ENCODE results near the gene SFTPB. TPM values are rescaled to one million over a fixed set of nuclear protein-coding genes. Genes with fewer than 3 reads are reported as not detected.
"Not testable (repeated sequence)": the region's sequence is repeated elsewhere in the genome, so short reads cannot be mapped to it uniquely, and the experiment has no call there.

The SFTPB gene
- total RNA-seq, 1 donor from 2014 or later = not detected

DNA sequence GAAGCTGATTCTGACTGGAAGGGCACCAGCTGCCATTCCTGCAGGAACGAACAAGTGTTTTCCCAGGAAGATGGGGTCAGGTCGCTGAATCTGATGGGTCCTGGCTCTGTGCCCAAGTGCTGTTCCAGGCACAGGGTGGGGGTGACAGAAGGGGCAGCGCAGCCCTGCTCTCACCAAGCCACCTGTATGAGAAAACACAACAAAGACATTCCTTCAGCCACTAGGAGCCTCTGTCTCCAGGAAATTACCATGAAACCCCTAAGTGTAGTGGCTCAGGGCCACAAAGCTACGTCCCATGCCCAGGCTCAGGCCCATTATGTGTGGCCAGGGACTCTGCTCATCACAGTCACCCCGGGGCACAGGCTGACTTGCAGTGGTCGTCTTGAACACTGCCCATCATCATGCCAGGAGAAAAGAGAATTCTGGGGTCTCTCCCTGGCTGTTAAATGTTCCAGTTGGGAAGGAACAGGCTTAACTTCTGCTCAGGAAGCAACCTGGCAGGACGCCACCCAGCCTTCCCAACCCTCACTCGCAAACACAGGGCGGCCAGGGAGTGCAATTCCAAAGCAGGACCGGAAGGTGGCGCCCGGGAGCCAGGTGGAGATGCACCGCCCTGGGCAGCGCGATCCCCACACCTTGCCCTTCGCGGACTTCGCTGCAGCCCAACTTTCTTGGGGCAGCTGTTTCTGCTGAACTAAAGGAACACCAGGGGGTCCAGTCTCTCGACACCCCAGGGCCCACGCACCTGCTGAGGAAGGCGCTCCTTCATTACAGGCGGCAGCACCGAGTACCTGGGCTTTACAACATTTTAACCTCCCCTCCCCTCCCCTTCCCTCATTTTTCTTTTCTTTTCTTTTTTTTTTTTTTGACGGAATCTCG is 11.0 kb upstream of the SFTPB start:
- no peak overlapping the region for H3K27ac Mint-ChIP-seq
- H3K36me3 Mint-ChIP-seq (ENCODE audit: low read depth) = no peaks in the 10 kb centered on the region
- no peaks in the 10 kb centered on the region for H3K27me3 Mint-ChIP-seq
- no peaks in the 10 kb centered on the region for H3K9me3 Mint-ChIP-seq
- peaks cover 24% of the 10 kb centered on the region for H3K4me1 Mint-ChIP-seq
- H3K4me3 Mint-ChIP-seq = peak overlapping the region; percentile 18
- intact Hi-C loops (cut with micrococcal nuclease) = loop anchor here (1.0 to 5.0 kb wide), 2 partner anchors 28 to 133 kb away; no protein-coding TSS in a partner anchor
- peak; percentile 95 for DNase-seq

DNA sequence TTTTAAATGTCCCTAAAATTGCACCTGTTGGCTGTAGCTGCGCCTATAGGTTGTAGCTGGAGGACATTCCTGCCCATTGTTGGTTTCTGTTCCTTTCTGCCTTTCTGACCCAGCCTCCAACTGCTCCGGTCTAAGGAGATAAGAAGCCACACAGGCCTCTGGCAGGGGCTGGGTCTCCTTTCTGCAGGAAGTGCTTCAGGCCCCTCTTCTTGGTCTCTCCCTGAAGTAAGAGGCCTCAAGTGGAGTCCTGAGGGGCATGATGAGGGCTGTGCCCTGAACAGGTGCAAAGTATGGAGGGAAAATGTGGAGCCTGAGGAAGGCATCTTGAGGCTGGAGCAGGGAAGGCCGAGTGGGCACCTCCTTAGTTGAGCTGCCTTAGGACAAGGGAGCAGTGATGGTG is 10.4 kb upstream of the SFTPB start:
- intact Hi-C loops (cut with micrococcal nuclease) = loop anchor here (5.0 kb wide), 1 partner anchor 134 kb away; no protein-coding TSS in a partner anchor

DNA sequence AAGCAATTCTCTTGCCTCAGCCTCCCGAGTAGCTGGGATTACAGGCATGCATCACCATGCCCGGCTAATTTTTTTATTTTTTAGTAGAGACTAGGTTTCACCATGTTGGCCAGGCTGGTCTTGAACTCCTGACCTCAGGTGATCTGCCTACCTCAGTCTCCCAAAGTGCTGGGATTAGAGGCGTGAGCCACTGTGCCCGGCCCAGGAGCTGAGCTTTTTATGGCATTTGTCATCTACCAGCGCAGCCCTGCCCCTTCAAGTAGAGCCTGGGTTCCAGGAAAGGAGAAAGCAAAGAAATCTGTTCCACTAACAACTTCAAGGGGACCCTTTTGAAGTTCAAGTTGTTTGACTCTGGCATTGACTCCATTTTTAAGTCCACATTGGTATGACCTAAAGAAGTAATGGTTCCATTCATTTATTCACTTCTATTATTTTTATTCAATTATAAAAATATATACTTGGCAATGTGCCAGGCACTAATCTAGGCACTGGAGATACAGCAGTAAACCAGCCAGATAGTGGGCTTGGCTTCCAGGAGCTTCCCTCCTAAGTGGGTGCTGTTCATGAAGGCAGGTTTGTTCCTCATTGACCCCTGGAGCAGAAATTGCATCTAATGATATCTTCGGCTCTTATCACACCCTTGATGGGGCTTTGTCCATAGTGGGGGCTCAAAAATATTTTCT is 8.0 kb upstream of the SFTPB start:
- intact Hi-C loops (cut with micrococcal nuclease) = loop anchor here (5.0 kb wide), 1 partner anchor 136 kb away; no protein-coding TSS in a partner anchor
- no peaks in the 10 kb centered on the region for H3K9me3 Mint-ChIP-seq
- H3K4me3 Mint-ChIP-seq = no peak overlapping the region
- no peak overlapping the region for H3K27ac Mint-ChIP-seq
- peaks cover 4% of the 10 kb centered on the region for H3K27me3 Mint-ChIP-seq
- peaks cover 14% of the 10 kb centered on the region for H3K4me1 Mint-ChIP-seq
- H3K36me3 Mint-ChIP-seq (ENCODE audit: low read depth) = no peaks in the 10 kb centered on the region
- DNase-seq = no peak

More for the DNA sequence above, 10.4 kb upstream of the SFTPB start:
- peaks cover 21% of the 10 kb centered on the region for H3K4me1 Mint-ChIP-seq
- H3K9me3 Mint-ChIP-seq = no peaks in the 10 kb centered on the region
- no peaks in the 10 kb centered on the region for H3K36me3 Mint-ChIP-seq (ENCODE audit: low read depth)
- no peak overlapping the region for H3K27ac Mint-ChIP-seq
- H3K4me3 Mint-ChIP-seq = no peak overlapping the region
- H3K27me3 Mint-ChIP-seq = peaks cover 3% of the 10 kb centered on the region
- DNase-seq = no peak

DNA sequence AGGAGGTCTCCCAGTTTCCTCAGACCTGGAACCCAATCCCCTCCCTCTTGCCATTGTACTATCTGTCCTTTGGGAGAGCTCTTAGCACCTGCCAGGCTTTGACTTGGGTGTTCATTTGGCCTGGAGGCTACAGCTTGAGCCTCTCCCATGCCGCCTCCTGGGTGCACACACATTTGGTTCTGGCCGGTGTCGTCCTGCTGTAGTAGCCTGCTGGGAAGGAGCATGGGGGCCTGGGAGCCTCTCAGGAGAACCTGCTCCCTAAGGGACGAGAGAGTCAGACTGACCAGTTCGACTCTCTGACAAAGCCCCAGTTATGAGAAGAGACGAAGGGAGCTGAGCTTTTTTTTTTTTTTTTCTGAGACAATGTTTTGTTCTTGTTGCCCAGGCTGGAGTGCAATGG is 7.4 kb upstream of the SFTPB start:
- H3K36me3 Mint-ChIP-seq (ENCODE audit: low read depth) = no peaks in the 10 kb centered on the region
- H3K4me3 Mint-ChIP-seq = no peak overlapping the region
- peaks cover 12% of the 10 kb centered on the region for H3K4me1 Mint-ChIP-seq
- peaks cover 4% of the 10 kb centered on the region for H3K27me3 Mint-ChIP-seq
- no peaks in the 10 kb centered on the region for H3K9me3 Mint-ChIP-seq
- intact Hi-C loops (cut with micrococcal nuclease) = loop anchor here (5.0 kb wide), 1 partner anchor 137 kb away; no protein-coding TSS in a partner anchor
- DNase-seq = no peak
- no peak overlapping the region for H3K27ac Mint-ChIP-seq

DNA sequence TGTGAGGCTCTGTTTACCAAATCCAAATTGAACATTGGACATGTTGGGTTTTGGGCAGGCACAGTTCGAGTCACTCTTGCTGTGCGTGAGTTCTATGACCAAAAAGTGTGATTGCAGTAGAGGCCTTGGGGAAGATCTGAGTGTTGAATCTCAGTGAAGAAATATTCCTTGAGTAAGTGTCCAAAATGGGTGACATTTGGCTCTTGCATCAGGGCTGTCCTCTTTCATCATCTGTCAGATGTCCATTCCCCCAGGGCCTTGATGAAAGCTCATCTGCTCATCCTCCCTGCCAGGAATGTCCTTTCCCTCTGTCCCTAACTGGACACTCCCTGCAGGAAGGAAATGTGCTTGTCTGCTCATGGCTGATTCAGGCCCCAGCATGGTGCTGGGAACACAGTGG is 6.4 kb upstream of the SFTPB start:
- intact Hi-C loops (cut with micrococcal nuclease) = no loop called here
- Mint-ChIP-seq H3K36me3 (ENCODE audit: low read depth) (no peaks in the 10 kb centered on the region), H3K4me1 (peaks cover 9% of the 10 kb centered on the region), H3K9me3 (no peaks in the 10 kb centered on the region), H3K27me3 (peaks cover 4% of the 10 kb centered on the region), H3K4me3 (no peak overlapping the region), H3K27ac (no peak overlapping the region)
- no peak for DNase-seq

DNA sequence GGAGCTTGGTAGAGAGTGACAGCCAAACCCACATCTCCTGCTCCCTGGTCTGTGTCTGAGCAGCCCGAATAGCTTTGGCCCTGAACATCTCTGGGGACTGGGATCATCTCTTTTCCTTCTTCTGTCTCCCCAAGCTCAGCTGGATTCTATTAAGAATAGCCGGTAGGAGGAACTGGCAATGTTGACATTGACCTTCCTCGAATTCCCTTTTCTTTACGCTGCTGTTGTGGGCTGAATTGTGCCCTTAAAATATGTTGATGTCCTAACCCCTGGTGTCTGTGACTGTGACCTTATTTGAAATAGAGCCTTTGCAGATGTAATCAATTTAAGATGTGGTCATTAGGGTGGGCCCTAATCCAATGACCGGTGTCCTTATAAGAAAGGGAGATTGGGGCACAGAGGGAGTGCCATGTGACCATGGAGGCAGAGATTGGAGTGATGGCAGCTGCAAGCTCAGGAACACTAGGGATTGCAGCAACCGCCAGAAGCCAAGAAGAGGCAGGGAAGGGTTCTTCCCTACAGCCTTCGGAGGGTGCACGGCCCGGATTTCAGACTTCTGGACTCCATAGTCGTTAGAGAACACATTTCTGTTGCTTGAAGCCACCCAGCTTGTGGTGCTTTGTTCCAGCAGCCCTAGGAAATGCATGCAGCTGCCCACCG is 5.8 kb upstream of the SFTPB start:
- Mint-ChIP-seq H3K27ac (no peak overlapping the region), H3K27me3 (peaks cover 4% of the 10 kb centered on the region)
- intact Hi-C loops (cut with micrococcal nuclease) = no loop called here

DNA sequence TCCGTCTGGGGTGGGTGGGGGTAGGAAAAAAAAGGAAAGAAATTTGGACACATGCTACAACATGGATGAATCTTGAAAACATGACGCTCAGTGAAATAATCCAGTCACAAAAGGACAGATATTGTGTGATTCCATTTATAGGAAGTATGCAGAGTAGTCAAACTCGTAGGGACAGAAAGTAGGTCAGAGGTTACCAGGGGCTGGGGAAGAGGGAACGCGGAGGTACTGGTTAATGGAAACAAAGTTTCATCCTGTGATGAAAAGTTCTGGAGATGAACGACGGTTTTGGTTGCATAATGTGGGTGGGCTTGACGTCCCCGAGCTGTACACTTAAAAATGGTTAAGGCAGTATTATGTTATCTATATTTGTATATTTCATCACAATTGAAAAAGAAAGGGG is 4.5 kb upstream of the SFTPB start:
- intact Hi-C loops (cut with micrococcal nuclease) = no loop called here
- H3K36me3 Mint-ChIP-seq (ENCODE audit: low read depth) = no peaks in the 10 kb centered on the region

More for the DNA sequence above, 5.8 kb upstream of the SFTPB start:
- H3K9me3 Mint-ChIP-seq = no peaks in the 10 kb centered on the region
- peaks cover 4% of the 10 kb centered on the region for H3K4me1 Mint-ChIP-seq
- DNase-seq = no peak
- H3K4me3 Mint-ChIP-seq = no peak overlapping the region
- no peaks in the 10 kb centered on the region for H3K36me3 Mint-ChIP-seq (ENCODE audit: low read depth)

DNA sequence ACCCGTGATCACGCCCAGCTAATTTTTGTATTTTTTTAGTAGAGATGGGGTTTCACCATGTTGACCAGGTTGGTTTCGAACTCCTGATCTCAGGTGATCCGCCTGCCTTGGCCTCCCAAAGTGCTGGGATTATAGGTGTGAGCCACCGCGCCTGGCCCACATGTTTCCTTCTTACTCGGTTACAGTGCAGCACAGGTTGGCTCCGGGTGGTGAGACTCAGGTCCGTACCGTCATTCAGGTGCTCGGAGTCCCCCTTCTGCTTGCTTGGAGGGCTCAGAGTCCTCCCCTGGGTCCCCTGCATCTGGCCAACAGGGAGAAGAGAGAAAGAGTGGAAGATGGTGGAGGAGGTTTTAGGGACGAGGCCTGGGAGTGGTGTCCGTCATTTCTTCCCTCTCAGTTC is 2.4 kb upstream of the SFTPB start:
- H3K36me3 Mint-ChIP-seq (ENCODE audit: low read depth); H3K27ac Mint-ChIP-seq; H3K4me1 Mint-ChIP-seq; H3K27me3 Mint-ChIP-seq; intact Hi-C loops (cut with micrococcal nuclease); H3K9me3 Mint-ChIP-seq; DNase-seq; H3K4me3 Mint-ChIP-seq: not testable (repeated sequence)

More for the DNA sequence above, 4.5 kb upstream of the SFTPB start:
- no peak for DNase-seq
- no peak overlapping the region for H3K27ac Mint-ChIP-seq
- peaks cover 2% of the 10 kb centered on the region for H3K4me1 Mint-ChIP-seq
- no peak overlapping the region for H3K4me3 Mint-ChIP-seq
- no peaks in the 10 kb centered on the region for H3K9me3 Mint-ChIP-seq
- H3K27me3 Mint-ChIP-seq = peaks cover 4% of the 10 kb centered on the region

DNA sequence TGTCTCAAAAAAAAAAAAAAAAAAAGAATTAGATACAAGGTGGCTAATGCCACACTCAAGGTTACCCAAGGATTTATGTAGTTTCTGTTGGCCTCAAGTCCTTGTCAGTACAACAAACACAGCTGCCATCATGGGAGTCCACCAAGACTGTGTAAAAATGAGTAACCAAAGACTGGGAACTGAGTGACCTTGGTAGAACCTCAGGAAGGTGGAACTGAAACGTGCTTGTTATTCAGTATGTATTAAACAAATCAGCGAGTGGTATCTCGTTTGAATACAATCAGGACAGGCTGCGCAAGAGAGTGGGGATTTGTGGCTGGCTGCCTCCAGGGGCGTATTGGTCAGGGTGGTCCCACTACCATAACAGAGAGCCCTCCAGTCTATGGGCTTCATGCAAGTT is 1.6 kb upstream of the SFTPB start:
- Mint-ChIP-seq H3K36me3 (ENCODE audit: low read depth) (no peaks in the 10 kb centered on the region), H3K4me3 (no peak overlapping the region), H3K27ac (no peak overlapping the region), H3K27me3 (peaks cover 4% of the 10 kb centered on the region), H3K4me1 (peaks cover 2% of the 10 kb centered on the region), H3K9me3 (no peaks in the 10 kb centered on the region)
- no peak for DNase-seq
- intact Hi-C loops (cut with micrococcal nuclease) = no loop called here

DNA sequence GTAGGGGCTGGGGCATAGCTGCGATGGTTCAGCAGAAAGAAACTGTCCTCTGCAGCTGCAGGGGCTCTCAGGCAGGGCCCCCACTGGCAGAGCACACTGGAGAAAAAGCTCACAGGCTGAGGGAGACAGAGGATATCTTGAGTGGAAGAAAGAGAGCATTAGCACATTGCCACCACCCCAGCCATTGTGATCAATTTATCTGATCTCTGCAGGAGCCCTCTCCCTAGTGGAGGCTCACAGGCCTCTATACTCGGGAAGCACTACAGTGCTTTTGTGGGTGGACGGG is 801 bp upstream of the SFTPB start:
- peaks cover 3% of the 10 kb centered on the region for H3K27me3 Mint-ChIP-seq
- no peak for DNase-seq
- no peak overlapping the region for H3K27ac Mint-ChIP-seq
- no peak overlapping the region for H3K4me3 Mint-ChIP-seq
- intact Hi-C loops (cut with micrococcal nuclease) = no loop called here
- H3K4me1 Mint-ChIP-seq = peaks cover 2% of the 10 kb centered on the region
- H3K36me3 Mint-ChIP-seq (ENCODE audit: low read depth) = no peaks in the 10 kb centered on the region
- H3K9me3 Mint-ChIP-seq = no peaks in the 10 kb centered on the region

DNA sequence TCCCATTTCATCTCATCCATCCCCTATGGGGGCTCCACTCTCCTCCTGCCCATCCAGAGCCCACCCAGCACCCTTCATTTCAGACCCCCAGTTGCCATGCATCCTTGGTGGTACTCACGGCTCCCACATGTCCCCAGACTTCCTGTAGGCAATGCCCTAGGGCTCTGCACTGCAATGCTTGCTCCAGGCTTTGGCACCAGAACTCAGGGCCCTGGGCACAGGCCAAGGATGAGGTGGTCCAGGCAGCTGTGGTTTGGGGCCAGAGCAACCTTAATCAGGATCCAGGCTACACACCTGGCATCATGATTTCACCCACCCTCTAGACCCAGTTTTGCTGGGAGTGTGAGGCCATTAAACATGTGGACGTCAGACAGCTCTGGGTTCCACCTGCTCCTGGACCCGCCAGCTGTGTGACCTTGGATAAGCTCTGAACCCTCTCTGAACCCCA is 414 bp downstream of the SFTPB start:
- H3K27ac Mint-ChIP-seq = no peak overlapping the region

DNA sequence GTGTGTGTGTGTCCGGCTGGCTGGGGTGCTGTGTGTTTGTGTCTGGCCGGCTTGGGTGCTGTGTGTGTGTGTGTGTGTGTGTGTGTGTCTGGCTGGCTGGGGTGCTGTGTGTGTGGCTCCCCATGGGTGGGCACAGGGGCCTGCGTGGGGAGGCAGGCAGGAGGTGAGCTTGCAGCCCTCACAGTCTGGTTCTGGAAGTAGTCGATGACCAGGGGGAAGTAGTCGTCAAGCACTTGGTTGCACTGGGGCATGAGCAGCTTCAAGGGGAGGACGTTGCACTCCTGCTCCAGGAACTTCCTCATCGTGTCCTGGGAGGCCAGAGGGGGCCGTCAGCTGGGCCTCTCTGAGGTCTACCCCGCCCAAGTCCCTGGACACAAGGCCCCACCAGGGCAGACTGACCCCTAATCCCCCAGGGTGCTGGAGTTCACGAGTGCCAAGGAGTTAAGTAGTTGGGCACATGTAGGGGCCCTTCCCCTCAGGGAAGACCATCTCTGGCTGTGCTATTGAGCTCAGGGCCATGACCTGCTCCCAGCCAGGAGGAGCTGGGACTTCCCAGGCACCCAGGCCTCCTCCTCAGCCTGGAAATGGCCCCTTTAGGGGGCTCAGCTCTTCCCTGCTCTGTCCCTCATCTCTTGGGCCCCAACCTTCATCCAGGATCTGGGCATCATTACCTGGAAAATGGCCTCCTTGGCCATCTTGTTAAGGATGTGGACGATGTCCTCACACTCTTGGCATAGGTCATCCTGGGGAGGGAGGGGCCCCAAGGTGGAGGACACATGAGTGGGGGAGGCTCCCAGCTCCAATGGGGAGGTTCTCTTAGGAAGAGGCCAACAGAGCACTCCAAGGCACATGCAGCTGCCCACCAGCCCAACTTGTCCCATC is 1.3 kb downstream of the SFTPB start:
- Mint-ChIP-seq H3K4me1 (peaks cover 2% of the 10 kb centered on the region), H3K27me3 (no peaks in the 10 kb centered on the region), H3K9me3 (no peaks in the 10 kb centered on the region), H3K36me3 (ENCODE audit: low read depth) (no peaks in the 10 kb centered on the region), H3K4me3 (no peak overlapping the region), H3K27ac (no peak overlapping the region)
- no peak for DNase-seq
- intact Hi-C loops (cut with micrococcal nuclease) = no loop called here

More for the DNA sequence above, 414 bp downstream of the SFTPB start:
- Mint-ChIP-seq H3K9me3 (no peaks in the 10 kb centered on the region), H3K4me3 (no peak overlapping the region), H3K36me3 (ENCODE audit: low read depth) (no peaks in the 10 kb centered on the region), H3K27me3 (no peaks in the 10 kb centered on the region), H3K4me1 (peaks cover 2% of the 10 kb centered on the region)
- no peak for DNase-seq
- intact Hi-C loops (cut with micrococcal nuclease) = no loop called here

DNA sequence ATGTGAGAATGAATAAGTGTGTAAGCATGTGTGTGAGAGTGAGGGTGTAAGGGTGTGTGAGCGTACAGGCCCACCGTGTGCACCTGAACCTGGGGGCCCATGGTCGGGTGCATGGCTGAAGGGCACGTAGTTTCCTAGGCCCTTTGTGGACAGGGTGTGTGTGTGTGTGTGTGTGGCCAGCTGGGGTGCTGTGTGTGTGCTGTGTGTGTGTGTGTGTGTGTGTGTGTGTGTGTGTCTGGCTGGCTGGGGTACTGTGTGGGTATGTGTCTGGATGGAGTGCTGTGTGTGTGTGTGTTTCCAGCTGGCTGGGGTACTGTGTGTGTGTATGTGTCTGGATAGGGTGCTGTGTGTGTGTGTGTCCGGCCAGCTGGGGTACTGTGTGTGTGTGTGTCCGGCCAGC is 2.0 kb downstream of the SFTPB start:
- intact Hi-C loops (cut with micrococcal nuclease) = no loop called here
- DNase-seq = no peak
- H3K4me1 Mint-ChIP-seq = peaks cover 2% of the 10 kb centered on the region
- no peak overlapping the region for H3K4me3 Mint-ChIP-seq
- no peaks in the 10 kb centered on the region for H3K36me3 Mint-ChIP-seq (ENCODE audit: low read depth)
- H3K27me3 Mint-ChIP-seq = no peaks in the 10 kb centered on the region
- no peaks in the 10 kb centered on the region for H3K9me3 Mint-ChIP-seq
- H3K27ac Mint-ChIP-seq = no peak overlapping the region

Data from activated CD4-positive, alpha-beta T cell treated with anti-CD3 and anti-CD28 coated beads, Interleukin-2, amount 10 ng/mL, durations not matched to agents 24 days and 14 days (primary cell).